ENCODE measurements around the gene AOC1.
"Not testable (repeated sequence)": the region's sequence is repeated elsewhere in the genome, so short reads cannot be mapped to it uniquely, and the experiment has no call there.

Gene AOC1

GRCh38 chr7:150852371-150852905 is at the start of gene AOC1:
TSS of gene AOC1 (plus strand) at chr7:150852517. CDS start at chr7:150856471, 3,954 bp downstream.
- Mint-ChIP-seq H3K9me3 (no peaks in the 10 kb centered on the region), H3K27me3 (peaks cover 70% of the 10 kb centered on the region), H3K36me3 (no peaks in the 10 kb centered on the region), H3K4me1 (no peaks in the 10 kb centered on the region), H3K27ac (no peak within 1 kb of the TSS), H3K4me3 (no peak within 1 kb of the TSS)
- ATAC-seq = no peak

GRCh38 chr7:150803161-150803860 is 49.0 kb upstream of the AOC1 start:
- Mint-ChIP-seq H3K4me3 (no peak overlapping the region), H3K27me3 (peaks cover 80% of the 10 kb centered on the region), H3K9me3 (peaks cover 8% of the 10 kb centered on the region), H3K36me3 (peaks cover under 1% of the 10 kb centered on the region), H3K27ac (no peak overlapping the region), H3K4me1 (peaks cover 12% of the 10 kb centered on the region)
- ATAC-seq = no peak

- Mint-ChIP-seq H3K4me1 (peaks cover 12% of the 10 kb centered on the region), H3K27me3 (peaks cover 80% of the 10 kb centered on the region), H3K27ac (no peak overlapping the region), H3K4me3 (no peak overlapping the region), H3K36me3 (peaks cover 5% of the 10 kb centered on the region), H3K9me3 (peaks cover 5% of the 10 kb centered on the region)
- ATAC-seq = no peak
Observed at GRCh38 chr7:150804802-150805201, 47.5 kb upstream of the AOC1 start.

- Mint-ChIP-seq H3K27me3 (peaks cover 83% of the 10 kb centered on the region), H3K9me3 (peaks cover 5% of the 10 kb centered on the region), H3K27ac (no peak overlapping the region), H3K36me3 (peaks cover 5% of the 10 kb centered on the region), H3K4me3 (no peak overlapping the region), H3K4me1 (peaks cover 12% of the 10 kb centered on the region)
- ATAC-seq = no peak
Observed at GRCh38 chr7:150805864-150806263, 46.5 kb upstream of the AOC1 start.

GRCh38 chr7:150806454-150806853 is 45.9 kb upstream of the AOC1 start:
- no peak overlapping the region for H3K27ac Mint-ChIP-seq
- H3K4me1 Mint-ChIP-seq = peaks cover 7% of the 10 kb centered on the region
- H3K27me3 Mint-ChIP-seq = peaks cover 83% of the 10 kb centered on the region
- H3K4me3 Mint-ChIP-seq = no peak overlapping the region
- ATAC-seq = no peak
- peaks cover 5% of the 10 kb centered on the region for H3K9me3 Mint-ChIP-seq
- H3K36me3 Mint-ChIP-seq = peaks cover 5% of the 10 kb centered on the region

GRCh38 chr7:150806863-150807262 is 45.5 kb upstream of the AOC1 start:
- Mint-ChIP-seq H3K9me3 (peaks cover 5% of the 10 kb centered on the region), H3K4me3 (no peak overlapping the region), H3K27ac (no peak overlapping the region), H3K4me1 (peaks cover 4% of the 10 kb centered on the region), H3K36me3 (peaks cover 5% of the 10 kb centered on the region), H3K27me3 (peaks cover 83% of the 10 kb centered on the region)
- no peak for ATAC-seq

GRCh38 chr7:150807616-150808438 is 44.5 kb upstream of the AOC1 start:
- peaks cover 75% of the 10 kb centered on the region for H3K27me3 Mint-ChIP-seq
- H3K4me3 Mint-ChIP-seq, H3K27ac Mint-ChIP-seq, H3K9me3 Mint-ChIP-seq, ATAC-seq, H3K36me3 Mint-ChIP-seq, H3K4me1 Mint-ChIP-seq: not testable (repeated sequence)

- no peak for ATAC-seq
- peaks cover 52% of the 10 kb centered on the region for H3K27me3 Mint-ChIP-seq
- no peaks in the 10 kb centered on the region for H3K36me3 Mint-ChIP-seq
- no peak overlapping the region for H3K4me3 Mint-ChIP-seq
- peaks cover 5% of the 10 kb centered on the region for H3K9me3 Mint-ChIP-seq
- H3K4me1 Mint-ChIP-seq = no peaks in the 10 kb centered on the region
- no peak overlapping the region for H3K27ac Mint-ChIP-seq
Observed at GRCh38 chr7:150814328-150815001, 37.9 kb upstream of the AOC1 start.

GRCh38 chr7:150818971-150819370 is 33.3 kb upstream of the AOC1 start:
- H3K27ac Mint-ChIP-seq = no peak overlapping the region
- peaks cover 51% of the 10 kb centered on the region for H3K27me3 Mint-ChIP-seq
- H3K4me1 Mint-ChIP-seq = no peaks in the 10 kb centered on the region

GRCh38 chr7:150820148-150820547 is 32.2 kb upstream of the AOC1 start:
- no peak for ATAC-seq
- Mint-ChIP-seq H3K4me3 (no peak overlapping the region), H3K27me3 (peaks cover 51% of the 10 kb centered on the region), H3K4me1 (no peaks in the 10 kb centered on the region), H3K9me3 (peaks cover 8% of the 10 kb centered on the region), H3K27ac (peak overlapping the region; percentile 67), H3K36me3 (peaks cover 5% of the 10 kb centered on the region)

More at GRCh38 chr7:150818971-150819370, 33.3 kb upstream of the AOC1 start:
- Mint-ChIP-seq H3K9me3 (peaks cover 8% of the 10 kb centered on the region), H3K36me3 (peaks cover 5% of the 10 kb centered on the region), H3K4me3 (no peak overlapping the region)
- no peak for ATAC-seq

- H3K4me1 Mint-ChIP-seq = no peaks in the 10 kb centered on the region
- peak overlapping the region; percentile 67 for H3K27ac Mint-ChIP-seq
- no peak overlapping the region for H3K4me3 Mint-ChIP-seq
- H3K27me3 Mint-ChIP-seq = peaks cover 52% of the 10 kb centered on the region
- H3K36me3 Mint-ChIP-seq = peaks cover 5% of the 10 kb centered on the region
- peaks cover 7% of the 10 kb centered on the region for H3K9me3 Mint-ChIP-seq
- peak; percentile 78 for ATAC-seq
Observed at GRCh38 chr7:150820578-150821198, 31.6 kb upstream of the AOC1 start.

GRCh38 chr7:150823043-150823442 is 29.3 kb upstream of the AOC1 start:
- no peak for ATAC-seq
- H3K27me3 Mint-ChIP-seq = peaks cover 39% of the 10 kb centered on the region

GRCh38 chr7:150823484-150824126 is 28.7 kb upstream of the AOC1 start:
- Mint-ChIP-seq H3K4me3 (no peak overlapping the region), H3K9me3 (peaks cover 3% of the 10 kb centered on the region), H3K27me3 (peaks cover 43% of the 10 kb centered on the region), H3K36me3 (peaks cover 5% of the 10 kb centered on the region), H3K27ac (no peak overlapping the region), H3K4me1 (no peaks in the 10 kb centered on the region)
- ATAC-seq = no peak

More at GRCh38 chr7:150823043-150823442, 29.3 kb upstream of the AOC1 start:
- Mint-ChIP-seq H3K4me1 (no peaks in the 10 kb centered on the region), H3K36me3 (peaks cover 5% of the 10 kb centered on the region), H3K4me3 (no peak overlapping the region), H3K27ac (no peak overlapping the region), H3K9me3 (peaks cover 3% of the 10 kb centered on the region)

- H3K9me3 Mint-ChIP-seq = peaks cover 3% of the 10 kb centered on the region
- no peak overlapping the region for H3K27ac Mint-ChIP-seq
- peaks cover 5% of the 10 kb centered on the region for H3K36me3 Mint-ChIP-seq
- H3K27me3 Mint-ChIP-seq = peaks cover 47% of the 10 kb centered on the region
- no peaks in the 10 kb centered on the region for H3K4me1 Mint-ChIP-seq
- no peak overlapping the region for H3K4me3 Mint-ChIP-seq
- no peak for ATAC-seq
Observed at GRCh38 chr7:150824379-150825177, 27.7 kb upstream of the AOC1 start.
